HEK293 (cell line): ENCODE data around the gene NECTIN4.

Source experiments
- BCL11A ChIP-seq: fragments of 450-650 bp; formaldehyde crosslinking; IDR thresholded peaks from 2 replicates; pipeline ENCODE4 v1.5.1; 2016; ENCODE audit warnings: low read depth, missing biosample characterization, missing genetic modification characterization
- EGR2 ChIP-seq: fragments of 450-650 bp; formaldehyde crosslinking; IDR thresholded peaks from 2 replicates; pipeline ENCODE4 v1.5.1; 2016; ENCODE audit warnings: low read depth, missing biosample characterization, missing genetic modification characterization
- FEZF1 ChIP-seq: fragments of 450-650 bp; formaldehyde crosslinking; IDR thresholded peaks from 2 replicates; pipeline ENCODE4 v1.5.1; 2016; ENCODE audit warnings: missing biosample characterization, missing genetic modification characterization
- KLF10 ChIP-seq: fragments of 450-650 bp; IDR thresholded peaks from 2 replicates; pipeline ENCODE4 v1.5.1; 2018; ENCODE audit warnings: missing biosample characterization, mild to moderate bottlenecking, missing genetic modification characterization
- RBAK ChIP-seq: fragments of 450-650 bp; formaldehyde crosslinking; IDR thresholded peaks from 2 replicates; pipeline ENCODE4 v1.5.1; 2016; ENCODE audit warnings: missing biosample characterization, missing genetic modification characterization
- SALL2 ChIP-seq: fragments of 450-650 bp; formaldehyde crosslinking; IDR thresholded peaks from 2 replicates; pipeline ENCODE4 v1.5.0; 2017; ENCODE audit warnings: missing biosample characterization, mild to moderate bottlenecking, missing genetic modification characterization, borderline replicate concordance
- SP2 ChIP-seq: fragments of 450-650 bp; formaldehyde crosslinking; IDR thresholded peaks from 2 replicates; pipeline ENCODE4 v1.5.1; 2016; ENCODE audit warnings: missing biosample characterization, missing genetic modification characterization
- WT1 ChIP-seq: fragments of 450-650 bp; formaldehyde crosslinking; IDR thresholded peaks from 2 replicates; pipeline ENCODE4 v1.5.1; 2016; ENCODE audit warnings: missing biosample characterization, missing genetic modification characterization
- ZBTB7A ChIP-seq: fragments of 450-650 bp; formaldehyde crosslinking; IDR thresholded peaks from 2 replicates; pipeline ENCODE4 v1.5.1; 2016; ENCODE audit warnings: low read depth, missing biosample characterization, missing genetic modification characterization
- ZFP41 ChIP-seq: fragments of 450-650 bp; formaldehyde crosslinking; IDR thresholded peaks from 2 replicates; pipeline ENCODE4 v1.5.1; 2016; ENCODE audit warnings: missing biosample characterization, missing genetic modification characterization, borderline replicate concordance
- ZNF112 ChIP-seq: fragments of 450-650 bp; formaldehyde crosslinking; IDR thresholded peaks from 2 replicates; pipeline ENCODE4 v1.5.0; 2017; ENCODE audit warnings: missing biosample characterization, missing genetic modification characterization
- ZNF146 ChIP-seq: fragments of 450-650 bp; formaldehyde crosslinking; IDR thresholded peaks from 2 replicates; pipeline ENCODE4 v1.5.1; 2016; ENCODE audit warnings: missing biosample characterization, missing genetic modification characterization
- ZNF175 ChIP-seq: fragments of 450-650 bp; formaldehyde crosslinking; IDR thresholded peaks from 2 replicates; pipeline ENCODE4 v1.5.1; 2016; ENCODE audit warnings: missing biosample characterization, missing genetic modification characterization
- ZNF211 ChIP-seq: fragments of 450-650 bp; formaldehyde crosslinking; IDR thresholded peaks from 2 replicates; pipeline ENCODE4 v1.5.1; 2016; ENCODE audit warnings: low read depth, missing biosample characterization, missing genetic modification characterization
- ZNF354C ChIP-seq: fragments of 450-650 bp; formaldehyde crosslinking; IDR thresholded peaks from 2 replicates; pipeline ENCODE4 v1.5.1; 2016; ENCODE audit warnings: missing biosample characterization, missing genetic modification characterization, low read depth, borderline replicate concordance
- ZNF426 ChIP-seq: fragments of 450-650 bp; formaldehyde crosslinking; IDR thresholded peaks from 2 replicates; pipeline ENCODE4 v1.5.1; 2017; ENCODE audit warnings: missing biosample characterization, missing genetic modification characterization, mild to moderate bottlenecking, inconsistent platforms, moderate library complexity
- ZNF473 ChIP-seq: fragments of 450-650 bp; formaldehyde crosslinking; IDR thresholded peaks from 2 replicates; pipeline ENCODE4 v1.5.1; 2017; ENCODE audit warnings: missing biosample characterization, missing genetic modification characterization
- ZNF514 ChIP-seq: fragments of 450-650 bp; formaldehyde crosslinking; IDR thresholded peaks from 2 replicates; pipeline ENCODE4 v1.5.1; 2016; ENCODE audit warnings: missing biosample characterization, missing genetic modification characterization
- ZNF549 ChIP-seq: fragments of 450-650 bp; IDR thresholded peaks from 2 replicates; pipeline ENCODE4 v1.5.1; 2018; ENCODE audit warnings: missing biosample characterization, missing genetic modification characterization, mild to moderate bottlenecking, inconsistent platforms, moderate library complexity
- ZNF560 ChIP-seq: fragments of 450-650 bp; formaldehyde crosslinking; IDR thresholded peaks from 2 replicates; pipeline ENCODE4 v1.5.1; 2017; ENCODE audit warnings: missing biosample characterization, missing genetic modification characterization, borderline replicate concordance
- ZNF561 ChIP-seq: fragments of 450-650 bp; IDR thresholded peaks from 2 replicates; pipeline ENCODE4 v1.5.1; 2018; ENCODE audit warnings: missing biosample characterization, missing genetic modification characterization, borderline replicate concordance
- ZNF629 ChIP-seq: fragments of 450-650 bp; formaldehyde crosslinking; IDR thresholded peaks from 2 replicates; pipeline ENCODE4 v1.5.1; 2017; ENCODE audit warnings: missing biosample characterization, missing genetic modification characterization
- ZNF654 ChIP-seq: fragments of 450-650 bp; formaldehyde crosslinking; IDR thresholded peaks from 2 replicates; pipeline ENCODE4 v1.5.1; 2016; ENCODE audit warnings: low read depth, missing biosample characterization, missing genetic modification characterization
- ZNF76 ChIP-seq: fragments of 450-650 bp; formaldehyde crosslinking; IDR thresholded peaks from 2 replicates; pipeline ENCODE4; 2016; ENCODE audit warnings: low read depth, missing biosample characterization, missing genetic modification characterization, borderline replicate concordance
- ZNF791 ChIP-seq: fragments of 450-650 bp; formaldehyde crosslinking; IDR thresholded peaks from 2 replicates; pipeline ENCODE4 v1.5.1; 2016; ENCODE audit warnings: missing biosample characterization, missing genetic modification characterization
- ZNF830 ChIP-seq: fragments of 450-650 bp; IDR thresholded peaks from 2 replicates; pipeline ENCODE4 v1.5.0; 2018; ENCODE audit warnings: missing biosample characterization, missing genetic modification characterization, low read depth, mild to moderate bottlenecking, moderate library complexity
- TF ChIP-seq, protein P1 (sequence below): fragments of 450-650 bp; formaldehyde crosslinking; IDR thresholded peaks from 2 replicates; pipeline ENCODE4 v1.5.1; 2017; ENCODE audit warnings: missing biosample characterization, missing genetic modification characterization
- TF ChIP-seq, protein P2 (sequence below): fragments of 450-650 bp; formaldehyde crosslinking; IDR thresholded peaks from 2 replicates; pipeline ENCODE4 v1.5.1; 2016; ENCODE audit warnings: missing biosample characterization, missing genetic modification characterization, borderline replicate concordance
- TF ChIP-seq, protein P3 (sequence below): fragments of 450-650 bp; formaldehyde crosslinking; IDR thresholded peaks from 2 replicates; pipeline ENCODE4 v1.5.1; 2016; ENCODE audit warnings: missing biosample characterization, missing genetic modification characterization
- TF ChIP-seq, protein P4 (sequence below): fragments of 450-650 bp; formaldehyde crosslinking; IDR thresholded peaks from 2 replicates; pipeline ENCODE4 v1.5.1; 2016; ENCODE audit warnings: missing biosample characterization, missing genetic modification characterization
- TF ChIP-seq, protein P5 (sequence below): fragments of 450-650 bp; formaldehyde crosslinking; IDR thresholded peaks from 2 replicates; pipeline ENCODE4 v1.5.1; 2016; ENCODE audit warnings: missing biosample characterization, missing genetic modification characterization
- TF ChIP-seq, protein P6 (sequence below): fragments of 450-650 bp; formaldehyde crosslinking; IDR thresholded peaks from 2 replicates; pipeline ENCODE4 v1.5.1; 2016; ENCODE audit warnings: missing biosample characterization, missing genetic modification characterization

Gene NECTIN4

DNA sequence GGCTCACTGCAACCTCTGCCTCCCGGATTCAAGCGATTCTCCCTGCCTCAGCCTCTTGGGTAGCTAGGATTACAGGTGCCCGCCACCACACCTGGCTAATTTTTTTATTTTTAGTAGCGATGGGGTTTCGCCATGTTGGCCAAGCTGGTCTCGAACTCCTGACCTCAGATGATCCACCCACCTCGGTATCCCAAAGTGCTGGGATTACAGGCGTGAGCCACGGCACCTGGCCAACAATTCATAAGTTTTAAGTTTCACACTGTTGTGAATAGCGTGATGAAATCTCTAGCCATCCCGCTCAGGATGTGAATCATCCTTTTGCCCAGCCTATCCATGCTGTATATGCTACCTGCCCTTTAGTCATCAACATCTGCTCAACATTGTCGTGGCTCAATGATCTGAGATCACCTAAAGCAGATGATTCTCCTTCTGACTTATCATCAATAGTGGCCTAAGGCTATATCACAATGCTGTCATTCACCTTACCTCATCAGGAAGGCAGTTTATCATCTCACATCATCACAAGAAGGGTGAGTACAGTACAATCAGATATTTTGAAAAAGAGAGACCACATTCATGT is 25.9 kb upstream of the NECTIN4 start (continued):
- TF ChIP-seq, protein P1, sequence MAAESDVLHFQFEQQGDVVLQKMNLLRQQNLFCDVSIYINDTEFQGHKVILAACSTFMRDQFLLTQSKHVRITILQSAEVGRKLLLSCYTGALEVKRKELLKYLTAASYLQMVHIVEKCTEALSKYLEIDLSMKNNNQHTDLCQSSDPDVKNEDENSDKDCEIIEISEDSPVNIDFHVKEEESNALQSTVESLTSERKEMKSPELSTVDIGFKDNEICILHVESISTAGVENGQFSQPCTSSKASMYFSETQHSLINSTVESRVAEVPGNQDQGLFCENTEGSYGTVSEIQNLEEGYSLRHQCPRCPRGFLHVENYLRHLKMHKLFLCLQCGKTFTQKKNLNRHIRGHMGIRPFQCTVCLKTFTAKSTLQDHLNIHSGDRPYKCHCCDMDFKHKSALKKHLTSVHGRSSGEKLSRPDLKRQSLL: no peak
- TF ChIP-seq ZNF211 (tag by site-specific recombination): no peak
- no peak for TF ChIP-seq ZNF560 (tag by site-specific recombination)
- peak; percentile 82; the same call in 1 of the 2 replicates for TF ChIP-seq BCL11A
- 0 out of 2 replicates have a peak, but pooled peaks have one; percentile 7 for TF ChIP-seq SP2
- TF ChIP-seq, protein P2, sequence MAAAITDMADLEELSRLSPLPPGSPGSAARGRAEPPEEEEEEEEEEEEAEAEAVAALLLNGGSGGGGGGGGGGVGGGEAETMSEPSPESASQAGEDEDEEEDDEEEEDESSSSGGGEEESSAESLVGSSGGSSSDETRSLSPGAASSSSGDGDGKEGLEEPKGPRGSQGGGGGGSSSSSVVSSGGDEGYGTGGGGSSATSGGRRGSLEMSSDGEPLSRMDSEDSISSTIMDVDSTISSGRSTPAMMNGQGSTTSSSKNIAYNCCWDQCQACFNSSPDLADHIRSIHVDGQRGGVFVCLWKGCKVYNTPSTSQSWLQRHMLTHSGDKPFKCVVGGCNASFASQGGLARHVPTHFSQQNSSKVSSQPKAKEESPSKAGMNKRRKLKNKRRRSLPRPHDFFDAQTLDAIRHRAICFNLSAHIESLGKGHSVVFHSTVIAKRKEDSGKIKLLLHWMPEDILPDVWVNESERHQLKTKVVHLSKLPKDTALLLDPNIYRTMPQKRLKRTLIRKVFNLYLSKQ (tag by site-specific recombination): no peak
- no peak for TF ChIP-seq ZNF514 (tag by site-specific recombination)
- no peak for TF ChIP-seq SALL2 (tag by site-specific recombination)
- no peak for TF ChIP-seq ZNF654 (tag by site-specific recombination)
- TF ChIP-seq ZBTB7A (tag by site-specific recombination): no peak
- TF ChIP-seq ZNF549: no peak
- TF ChIP-seq EGR2: no peak
- no peak for TF ChIP-seq ZNF830 (tag by site-specific recombination)
- TF ChIP-seq, protein P3, sequence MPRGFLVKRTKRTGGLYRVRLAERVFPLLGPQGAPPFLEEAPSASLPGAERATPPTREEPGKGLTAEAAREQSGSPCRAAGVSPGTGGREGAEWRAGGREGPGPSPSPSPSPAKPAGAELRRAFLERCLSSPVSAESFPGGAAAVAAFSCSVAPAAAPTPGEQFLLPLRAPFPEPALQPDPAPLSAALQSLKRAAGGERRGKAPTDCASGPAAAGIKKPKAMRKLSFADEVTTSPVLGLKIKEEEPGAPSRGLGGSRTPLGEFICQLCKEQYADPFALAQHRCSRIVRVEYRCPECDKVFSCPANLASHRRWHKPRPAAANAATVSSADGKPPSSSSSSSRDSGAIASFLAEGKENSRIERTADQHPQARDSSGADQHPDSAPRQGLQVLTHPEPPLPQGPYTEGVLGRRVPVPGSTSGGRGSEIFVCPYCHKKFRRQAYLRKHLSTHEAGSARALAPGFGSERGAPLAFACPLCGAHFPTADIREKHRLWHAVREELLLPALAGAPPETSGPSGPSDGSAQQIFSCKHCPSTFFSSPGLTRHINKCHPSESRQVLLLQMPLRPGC (tag by site-specific recombination): peak; percentile 90
- no peak for TF ChIP-seq ZFP41
- no peak for TF ChIP-seq ZNF561
- TF ChIP-seq FEZF1 (tag by site-specific recombination): no peak
- TF ChIP-seq, protein P4, sequence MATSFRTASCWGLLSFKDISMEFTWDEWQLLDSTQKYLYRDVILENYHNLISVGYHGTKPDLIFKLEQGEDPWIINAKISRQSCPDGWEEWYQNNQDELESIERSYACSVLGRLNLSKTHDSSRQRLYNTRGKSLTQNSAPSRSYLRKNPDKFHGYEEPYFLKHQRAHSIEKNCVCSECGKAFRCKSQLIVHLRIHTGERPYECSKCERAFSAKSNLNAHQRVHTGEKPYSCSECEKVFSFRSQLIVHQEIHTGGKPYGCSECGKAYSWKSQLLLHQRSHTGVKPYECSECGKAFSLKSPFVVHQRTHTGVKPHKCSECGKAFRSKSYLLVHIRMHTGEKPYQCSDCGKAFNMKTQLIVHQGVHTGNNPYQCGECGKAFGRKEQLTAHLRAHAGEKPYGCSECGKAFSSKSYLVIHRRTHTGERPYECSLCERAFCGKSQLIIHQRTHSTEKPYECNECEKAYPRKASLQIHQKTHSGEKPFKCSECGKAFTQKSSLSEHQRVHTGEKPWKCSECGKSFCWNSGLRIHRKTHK (tag by site-specific recombination): no peak
- TF ChIP-seq ZNF629: peak; percentile 96
- TF ChIP-seq RBAK (tag by site-specific recombination): peak; percentile 37; the same call in 1 of the 2 replicates
- TF ChIP-seq ZNF426 (tag by site-specific recombination): no peak
- no peak for TF ChIP-seq ZNF146 (tag by site-specific recombination)
- TF ChIP-seq, protein P5, sequence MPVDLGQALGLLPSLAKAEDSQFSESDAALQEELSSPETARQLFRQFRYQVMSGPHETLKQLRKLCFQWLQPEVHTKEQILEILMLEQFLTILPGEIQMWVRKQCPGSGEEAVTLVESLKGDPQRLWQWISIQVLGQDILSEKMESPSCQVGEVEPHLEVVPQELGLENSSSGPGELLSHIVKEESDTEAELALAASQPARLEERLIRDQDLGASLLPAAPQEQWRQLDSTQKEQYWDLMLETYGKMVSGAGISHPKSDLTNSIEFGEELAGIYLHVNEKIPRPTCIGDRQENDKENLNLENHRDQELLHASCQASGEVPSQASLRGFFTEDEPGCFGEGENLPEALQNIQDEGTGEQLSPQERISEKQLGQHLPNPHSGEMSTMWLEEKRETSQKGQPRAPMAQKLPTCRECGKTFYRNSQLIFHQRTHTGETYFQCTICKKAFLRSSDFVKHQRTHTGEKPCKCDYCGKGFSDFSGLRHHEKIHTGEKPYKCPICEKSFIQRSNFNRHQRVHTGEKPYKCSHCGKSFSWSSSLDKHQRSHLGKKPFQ (tag by site-specific recombination): no peak
- no peak for TF ChIP-seq ZNF112 (tag by site-specific recombination)
- TF ChIP-seq ZNF76: peak; percentile 27; the same call in 1 of the 2 replicates
- TF ChIP-seq ZNF354C (tag by site-specific recombination): no peak
- TF ChIP-seq, protein P6, sequence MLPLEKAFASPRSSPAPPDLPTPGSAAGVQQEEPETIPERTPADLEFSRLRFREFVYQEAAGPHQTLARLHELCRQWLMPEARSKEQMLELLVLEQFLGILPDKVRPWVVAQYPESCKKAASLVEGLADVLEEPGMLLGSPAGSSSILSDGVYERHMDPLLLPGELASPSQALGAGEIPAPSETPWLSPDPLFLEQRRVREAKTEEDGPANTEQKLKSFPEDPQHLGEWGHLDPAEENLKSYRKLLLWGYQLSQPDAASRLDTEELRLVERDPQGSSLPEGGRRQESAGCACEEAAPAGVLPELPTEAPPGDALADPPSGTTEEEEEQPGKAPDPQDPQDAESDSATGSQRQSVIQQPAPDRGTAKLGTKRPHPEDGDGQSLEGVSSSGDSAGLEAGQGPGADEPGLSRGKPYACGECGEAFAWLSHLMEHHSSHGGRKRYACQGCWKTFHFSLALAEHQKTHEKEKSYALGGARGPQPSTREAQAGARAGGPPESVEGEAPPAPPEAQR (tag by site-specific recombination): 0 out of 2 replicates have a peak, but pooled peaks have one; percentile 52
- TF ChIP-seq ZNF175 (tag by site-specific recombination): no peak
- TF ChIP-seq KLF10: no peak
- no peak for TF ChIP-seq ZNF791 (tag by site-specific recombination)
- no peak for TF ChIP-seq ZNF473
- TF ChIP-seq WT1 (tag by site-specific recombination): no peak
